HG03520 (cell line): ENCODE results near the gene EPGN.

Source experiments
- ATAC-seq: cut with Tn5 transposase; IDR thresholded peaks from one replicate; pipeline ENCODE4 v1.9.1; 2021; ENCODE audit warnings: mild to moderate bottlenecking, moderate library complexity; ENCODE audit not compliant: unreplicated experiment

The EPGN gene, protein sequence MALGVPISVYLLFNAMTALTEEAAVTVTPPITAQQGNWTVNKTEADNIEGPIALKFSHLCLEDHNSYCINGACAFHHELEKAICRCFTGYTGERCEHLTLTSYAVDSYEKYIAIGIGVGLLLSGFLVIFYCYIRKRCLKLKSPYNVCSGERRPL

DNA sequence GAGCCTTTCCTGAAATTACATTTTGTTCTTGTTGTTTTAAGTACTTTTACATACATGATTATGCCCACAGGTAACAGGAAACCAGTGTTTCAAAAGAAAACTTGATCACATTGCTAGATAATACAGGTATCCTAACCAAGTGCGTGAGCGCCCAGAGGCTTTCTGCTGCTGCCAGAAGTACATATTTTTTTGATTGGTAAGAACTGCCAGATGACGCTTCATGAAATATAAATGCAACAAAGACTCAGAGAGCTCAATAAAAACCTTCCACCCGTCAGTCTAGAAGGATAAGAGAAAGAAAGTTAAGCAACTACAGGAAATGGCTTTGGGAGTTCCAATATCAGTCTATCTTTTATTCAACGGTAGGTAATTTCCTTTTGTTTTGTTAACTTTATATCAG, at the start of gene EPGN:
Gene EPGN, plus strand, starts transcription at position 256 of the 400 bp plus-strand sequence. Its CDS starts 64 bp downstream, at position 320.
- ATAC-seq = no peak

DNA sequence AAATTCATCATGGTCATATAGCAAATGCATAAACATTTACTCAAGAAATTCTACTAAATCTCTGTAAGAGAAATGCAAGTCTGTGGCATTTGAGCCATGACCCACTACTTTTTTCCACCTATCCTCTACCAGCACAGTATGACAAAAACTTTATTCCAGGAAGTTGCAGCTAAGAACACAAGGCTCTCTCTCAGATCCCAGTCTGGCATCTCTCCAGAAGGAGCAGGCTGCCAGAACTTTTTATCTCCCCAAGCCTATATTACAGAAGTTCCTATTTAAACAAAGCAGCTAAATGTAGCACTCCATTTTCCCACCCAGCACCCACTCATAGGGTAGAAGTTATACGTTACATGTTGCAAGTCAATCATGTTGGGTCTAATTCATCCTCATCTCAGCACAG, 49.3 kb upstream of the EPGN start:
- ATAC-seq = no peak

DNA sequence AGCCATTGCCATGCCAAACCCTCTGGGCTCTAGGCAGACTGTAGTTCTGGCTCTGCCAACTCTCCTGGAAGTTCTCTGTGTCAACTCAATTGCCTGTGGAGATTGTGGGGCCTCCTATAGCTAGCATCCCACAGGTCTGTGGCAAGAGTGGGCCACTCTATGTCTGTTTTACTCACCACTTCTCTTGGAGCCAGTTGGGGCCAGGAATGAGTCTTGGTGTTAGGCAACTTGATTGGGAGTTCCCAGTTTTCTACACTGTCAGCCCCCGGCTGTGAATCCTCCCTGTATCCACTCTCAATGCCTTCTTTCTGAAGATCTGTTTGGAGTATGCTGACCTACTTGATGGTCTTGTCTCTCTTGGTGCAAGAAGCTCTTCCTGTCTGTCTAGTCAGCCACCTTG, 48.2 kb upstream of the EPGN start:
- no peak for ATAC-seq

DNA sequence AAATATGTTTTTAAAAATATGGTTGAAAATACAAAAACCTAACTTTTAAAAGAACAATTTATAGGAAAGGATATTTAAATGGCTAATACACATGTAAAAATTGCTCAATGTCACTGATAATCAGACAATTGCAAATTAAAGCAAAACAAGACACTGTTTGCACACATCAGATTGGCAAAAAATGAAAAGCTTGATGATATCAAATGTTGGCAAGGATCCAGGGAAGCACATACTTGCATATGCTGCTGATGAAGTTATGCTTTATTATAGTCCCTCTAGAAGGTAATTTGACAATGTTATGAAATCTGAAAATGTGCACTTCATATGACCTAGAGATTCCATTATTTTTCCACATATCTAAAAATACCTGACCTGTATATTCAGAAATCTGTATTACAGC, 45.7 kb upstream of the EPGN start:
- ATAC-seq = no peak

DNA sequence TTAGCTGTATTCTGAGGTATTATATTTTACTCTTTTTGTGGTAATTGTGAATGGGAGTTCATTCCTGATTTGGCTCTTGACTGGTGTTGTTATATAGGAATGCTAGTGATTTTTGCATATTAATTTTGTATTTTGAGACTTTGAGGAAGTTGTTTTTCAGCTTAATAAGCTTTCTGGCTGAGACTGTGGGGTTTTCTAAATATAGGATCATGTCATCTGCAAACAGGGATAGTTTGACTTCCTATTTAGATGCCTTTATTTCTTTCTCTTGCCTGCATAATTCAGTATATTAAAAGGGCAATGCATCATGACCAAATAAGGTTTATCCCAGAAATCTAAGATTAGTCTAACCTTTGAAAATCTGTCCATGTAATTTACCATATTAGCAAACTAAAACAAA, 44.7 kb upstream of the EPGN start:
- ATAC-seq = no peak

DNA sequence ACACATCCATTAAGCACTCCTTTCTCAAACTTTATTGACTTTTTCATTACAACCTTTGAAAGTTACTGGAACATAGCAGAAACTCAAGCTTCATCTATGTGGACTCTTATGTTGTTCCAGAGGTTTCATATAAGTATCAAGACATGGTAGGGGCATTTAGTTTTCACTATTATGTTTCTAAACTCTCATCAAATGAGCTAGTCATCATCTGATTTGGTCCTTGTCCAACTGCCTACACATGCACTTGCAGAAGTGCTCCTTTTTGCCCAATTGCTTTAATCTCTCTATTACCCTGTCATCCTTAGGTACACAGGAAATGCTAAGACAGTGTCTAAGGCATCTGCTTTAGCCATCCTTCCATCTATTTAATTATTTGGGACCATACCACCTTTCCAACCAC, 42.2 kb upstream of the EPGN start:
- no peak for ATAC-seq

DNA sequence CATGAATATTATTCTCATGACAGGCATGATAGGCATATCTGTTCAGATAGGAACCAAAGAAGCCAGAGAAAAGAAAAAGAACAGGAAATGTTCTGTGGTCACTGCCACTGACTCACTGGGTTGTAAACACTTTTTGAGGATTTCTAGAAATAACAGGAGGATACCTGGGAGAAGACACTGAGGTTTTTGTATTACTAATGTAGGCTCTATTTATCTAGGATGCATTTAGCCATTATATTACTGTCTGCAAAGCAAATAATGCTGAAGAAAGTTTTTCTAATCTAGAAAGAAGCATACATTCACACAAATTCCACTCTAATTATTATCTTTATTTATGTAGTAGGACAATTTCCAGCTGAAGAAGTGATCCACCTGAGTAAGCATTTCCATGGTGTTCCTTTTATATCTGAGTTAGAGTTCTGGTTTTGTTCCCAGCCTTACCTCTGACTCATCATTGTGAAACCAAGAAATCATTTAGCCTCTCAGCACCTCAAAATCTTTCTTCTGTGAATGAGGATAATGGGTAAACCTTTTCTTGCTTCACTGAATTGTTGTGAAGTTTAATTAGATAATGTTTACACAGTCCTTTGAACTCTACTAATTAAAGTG, 40.2 kb upstream of the EPGN start:
- ATAC-seq = no peak

DNA sequence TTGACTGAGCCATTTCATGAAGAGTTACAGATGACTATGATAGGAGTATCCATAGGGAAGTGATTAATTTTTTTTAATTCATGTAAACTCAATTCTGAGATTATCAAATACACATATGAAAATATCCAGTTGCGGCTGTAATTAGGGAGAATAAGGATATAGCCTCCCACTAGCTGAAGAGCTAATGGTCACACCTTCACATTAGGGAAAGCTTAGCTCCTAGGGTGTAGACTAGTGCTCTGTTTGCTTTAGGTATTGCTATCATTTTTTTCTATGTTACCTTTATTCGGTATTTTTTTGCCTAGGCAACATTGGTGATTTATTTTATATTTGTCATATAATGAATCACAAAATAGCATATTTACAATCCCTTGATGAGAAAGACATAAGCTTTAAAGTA, 39.6 kb upstream of the EPGN start:
- no peak for ATAC-seq

DNA sequence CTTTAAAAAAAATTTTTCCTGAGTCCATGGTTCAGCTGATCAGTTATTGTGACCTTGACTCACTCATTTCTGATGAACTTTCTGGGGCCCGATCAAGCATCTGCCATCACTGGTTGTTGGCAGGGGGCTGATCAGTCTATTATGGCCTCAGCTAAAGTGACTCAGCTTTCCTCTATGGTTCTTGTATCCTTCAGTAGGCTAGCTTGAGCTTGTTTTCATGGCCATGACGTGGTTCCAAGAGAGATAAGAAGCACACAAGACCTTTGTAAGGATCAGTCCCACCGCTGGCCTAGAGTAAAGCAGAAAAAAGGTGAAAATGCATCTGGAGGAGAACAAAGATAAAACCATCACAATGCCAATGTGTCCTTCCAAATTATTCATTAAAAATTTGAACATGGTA, 29.8 kb upstream of the EPGN start:
- ATAC-seq = no peak

DNA sequence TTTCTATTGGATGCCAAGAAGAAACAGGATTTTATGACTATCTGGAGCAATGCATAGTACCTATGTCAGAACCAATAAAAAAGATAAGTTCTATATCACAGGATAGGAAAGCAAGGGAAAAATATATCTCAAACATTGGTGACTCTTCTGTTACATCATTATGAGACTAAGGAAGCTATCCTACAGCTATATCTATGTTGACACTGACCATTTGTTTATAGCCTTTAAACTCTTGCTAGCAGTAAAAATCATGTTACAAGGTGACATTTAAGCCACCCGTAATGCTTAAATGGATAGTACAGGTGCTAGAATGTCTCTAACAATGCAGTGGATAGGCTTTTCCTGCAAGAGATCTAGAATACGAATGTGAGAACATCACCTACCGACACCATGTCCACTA, 28.6 kb upstream of the EPGN start:
- ATAC-seq = no peak

DNA sequence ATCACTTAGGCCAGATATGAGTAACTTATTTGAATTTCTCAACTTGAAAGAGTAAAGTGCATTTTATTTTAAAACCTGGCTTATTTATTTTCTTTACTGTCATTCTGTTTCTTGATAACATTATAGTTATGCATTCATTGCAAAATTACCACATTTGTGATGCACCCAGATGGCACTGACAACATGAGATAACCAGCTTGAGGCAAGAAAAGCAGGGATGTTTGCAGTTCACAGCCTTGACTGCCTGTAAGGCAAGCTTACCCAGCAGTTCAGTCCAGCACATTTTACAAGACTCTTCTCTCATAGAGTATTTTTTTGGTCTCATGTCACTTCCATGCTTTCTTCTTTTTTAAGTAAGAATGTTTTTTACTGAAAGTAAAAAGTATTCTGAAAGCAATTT, 25.3 kb upstream of the EPGN start:
- no peak for ATAC-seq

DNA sequence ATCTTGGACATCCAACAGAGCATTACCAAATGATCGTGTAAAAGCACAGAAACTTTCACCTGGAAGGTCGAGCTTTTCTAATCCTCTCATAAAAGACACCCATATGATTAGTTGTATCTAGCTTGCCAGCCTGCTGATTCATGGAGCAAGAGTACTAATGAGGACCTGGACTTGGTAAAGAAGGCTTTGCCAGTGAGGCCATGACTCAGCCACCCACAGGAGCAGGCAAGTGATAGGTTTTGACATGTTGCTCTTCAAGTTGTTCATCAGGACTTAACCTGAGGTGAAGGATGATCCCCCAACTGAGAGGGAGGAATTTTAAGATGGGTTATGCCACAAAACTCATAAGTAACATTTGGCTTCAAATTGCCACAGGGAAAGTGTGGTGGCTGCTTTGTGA, 24.7 kb upstream of the EPGN start:
- ATAC-seq = no peak

DNA sequence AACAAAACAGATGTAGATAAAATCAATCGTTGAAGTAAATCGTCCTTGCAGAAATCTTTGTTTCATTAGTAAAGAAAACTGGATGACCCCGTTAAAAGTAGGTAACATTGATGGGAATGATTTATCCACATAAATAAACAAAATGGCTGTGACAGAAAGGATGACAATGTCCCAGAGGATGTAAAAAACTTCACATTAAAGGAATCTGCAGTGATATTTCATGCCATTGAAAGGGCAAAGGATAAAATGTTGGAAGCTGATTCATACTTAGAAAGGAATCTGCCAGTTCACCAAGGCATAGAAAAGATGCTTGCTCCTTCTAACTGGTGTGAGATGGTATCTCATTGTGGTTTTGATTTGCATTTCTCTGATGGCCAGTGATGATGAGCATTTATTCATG, 24.2 kb upstream of the EPGN start:
- ATAC-seq = no peak

DNA sequence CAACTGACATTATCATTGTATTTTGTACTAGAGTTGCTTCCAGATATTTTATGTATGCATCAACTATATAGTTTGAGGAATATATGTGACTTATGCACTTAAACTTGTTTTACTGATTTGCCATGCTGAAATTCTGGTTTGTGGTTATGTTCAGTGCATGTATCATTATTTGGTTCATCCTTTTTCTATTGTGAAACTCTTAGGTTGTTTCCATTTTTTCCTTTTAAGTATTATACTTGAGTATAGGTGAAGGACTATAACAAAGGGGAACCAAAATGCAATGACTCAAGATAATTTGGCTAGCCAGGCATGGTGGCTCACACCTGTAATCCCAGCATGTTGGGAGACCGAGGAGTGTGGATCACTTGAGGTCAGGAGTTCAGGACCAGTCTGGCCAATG, 21.1 kb upstream of the EPGN start:
- ATAC-seq = no peak

DNA sequence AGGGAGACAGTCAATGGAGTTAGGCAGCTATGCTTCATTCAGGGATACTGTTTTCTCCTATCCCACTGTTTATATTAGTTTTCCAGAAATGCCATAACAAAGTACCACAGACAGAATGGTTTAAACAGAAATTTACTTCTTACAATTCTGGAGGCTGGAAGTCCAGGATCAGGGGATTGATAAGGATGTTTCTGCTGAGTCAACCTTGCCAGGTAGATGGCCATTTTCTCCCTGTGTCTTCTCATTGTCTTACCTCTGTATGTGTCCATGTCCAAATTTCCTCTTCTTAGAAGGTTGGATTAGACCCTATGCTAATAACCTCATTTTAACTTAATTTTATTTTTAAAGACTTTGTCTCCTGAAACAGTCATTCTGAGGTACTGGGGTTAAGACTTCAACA, 20.5 kb upstream of the EPGN start:
- ATAC-seq = no peak

DNA sequence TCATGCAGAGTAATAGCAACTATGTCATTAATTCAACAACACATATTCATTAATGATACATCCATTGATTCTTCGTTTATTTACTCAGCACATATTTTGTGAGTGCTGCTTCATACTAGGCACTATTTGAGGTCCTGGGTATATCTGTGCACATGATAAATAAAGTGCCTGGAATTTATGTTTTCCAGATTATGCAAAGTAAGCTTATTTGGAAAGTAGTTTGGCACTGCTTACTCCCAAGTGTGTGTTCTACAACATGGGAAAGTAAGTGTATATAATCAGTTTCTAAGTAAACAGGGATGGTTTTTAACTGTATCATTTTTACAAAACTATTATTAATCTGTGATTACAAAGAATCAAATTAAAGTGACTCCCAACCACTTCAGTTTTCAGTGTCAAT, 16.8 kb upstream of the EPGN start:
- no peak for ATAC-seq

DNA sequence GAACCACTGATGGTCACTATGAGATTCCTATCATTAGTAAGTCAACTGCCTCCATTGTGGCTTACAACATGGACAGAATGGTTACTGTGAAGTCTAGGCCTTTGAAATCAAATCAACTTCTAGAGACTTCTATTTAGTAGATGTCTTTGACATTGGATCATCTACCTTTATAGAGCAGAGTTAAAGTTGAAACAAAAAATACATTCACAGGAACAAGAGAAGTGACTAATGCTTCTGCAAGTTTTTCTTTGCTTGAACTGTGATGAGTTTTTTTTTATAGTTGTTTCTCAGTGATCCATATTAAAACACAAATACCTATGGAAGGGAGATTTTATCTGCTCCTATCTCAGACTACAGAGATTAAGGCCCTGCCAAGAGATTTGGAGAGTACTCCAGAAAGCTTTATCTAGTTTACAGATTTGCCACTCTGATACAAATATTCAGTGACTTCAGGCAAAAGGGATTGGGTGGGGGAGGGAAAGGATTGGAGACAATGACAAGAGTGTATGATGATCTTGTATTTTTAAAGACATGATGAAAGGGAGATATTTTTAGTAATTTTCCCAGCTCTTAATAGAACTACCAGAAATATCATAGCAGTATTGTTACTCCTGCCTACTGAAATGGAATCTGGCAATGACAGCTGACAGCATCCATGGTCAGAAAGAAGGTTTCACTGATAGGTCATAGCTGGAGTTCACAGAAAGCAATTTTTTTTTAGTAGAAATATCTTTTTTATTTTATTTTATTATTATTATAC, 16.0 kb upstream of the EPGN start:
- ATAC-seq = no peak

DNA sequence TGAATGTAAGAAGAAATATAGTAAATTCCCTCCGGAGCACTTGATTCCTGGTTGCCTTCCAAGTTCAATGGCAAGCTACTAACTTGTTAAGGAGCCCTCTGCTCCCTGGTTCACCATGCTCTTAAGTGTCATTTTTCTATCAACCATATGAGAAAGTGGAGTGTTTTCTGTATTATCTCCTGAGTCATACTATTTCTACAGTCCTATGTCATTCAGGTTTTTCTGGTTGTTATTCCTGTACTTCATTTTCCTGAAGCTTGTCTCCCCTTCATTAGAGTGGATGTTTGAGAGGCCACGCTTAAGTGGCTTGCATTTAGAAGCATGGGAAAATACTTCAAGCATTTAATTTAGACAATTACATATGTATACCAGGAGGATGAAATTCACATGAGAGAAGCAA, 14.7 kb upstream of the EPGN start:
- ATAC-seq = no peak

DNA sequence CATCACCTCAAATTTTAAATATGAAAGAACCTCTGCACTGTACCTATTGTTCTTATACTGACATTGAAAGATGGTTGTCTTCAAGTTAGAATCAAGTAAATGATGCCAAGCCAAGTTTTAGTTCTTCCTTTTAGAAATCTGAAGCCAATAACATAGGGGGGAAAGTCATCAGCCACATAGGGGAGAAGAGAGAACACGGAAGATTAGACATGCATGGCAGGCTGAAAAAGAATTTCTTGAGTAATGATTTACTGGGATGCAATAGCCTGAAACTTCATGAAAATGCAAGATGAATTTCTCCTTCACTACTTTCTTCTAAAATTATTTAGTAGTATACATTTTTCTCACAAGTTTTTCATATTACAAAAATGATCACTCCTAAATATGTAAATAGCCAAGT, 13.6 kb upstream of the EPGN start:
- ATAC-seq = no peak

DNA sequence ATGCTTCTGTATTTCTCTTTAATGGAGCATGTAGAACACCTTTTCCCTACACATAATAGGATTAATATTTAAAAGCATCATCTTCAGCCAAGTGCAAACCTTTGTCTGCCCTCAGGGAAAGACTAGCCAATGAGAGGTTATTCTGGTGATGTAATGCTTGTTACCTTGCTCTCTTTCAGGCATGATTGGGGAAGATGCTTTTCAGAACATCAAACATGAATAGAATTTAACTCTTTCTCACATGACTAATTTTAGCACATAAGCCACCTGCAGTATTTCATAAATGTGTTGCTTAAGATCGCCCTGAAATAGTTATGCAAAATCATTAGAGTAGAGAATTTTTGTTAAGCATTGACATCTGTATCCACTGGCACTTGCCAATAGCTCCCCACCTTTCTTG, 10.7 kb upstream of the EPGN start:
- no peak for ATAC-seq

DNA sequence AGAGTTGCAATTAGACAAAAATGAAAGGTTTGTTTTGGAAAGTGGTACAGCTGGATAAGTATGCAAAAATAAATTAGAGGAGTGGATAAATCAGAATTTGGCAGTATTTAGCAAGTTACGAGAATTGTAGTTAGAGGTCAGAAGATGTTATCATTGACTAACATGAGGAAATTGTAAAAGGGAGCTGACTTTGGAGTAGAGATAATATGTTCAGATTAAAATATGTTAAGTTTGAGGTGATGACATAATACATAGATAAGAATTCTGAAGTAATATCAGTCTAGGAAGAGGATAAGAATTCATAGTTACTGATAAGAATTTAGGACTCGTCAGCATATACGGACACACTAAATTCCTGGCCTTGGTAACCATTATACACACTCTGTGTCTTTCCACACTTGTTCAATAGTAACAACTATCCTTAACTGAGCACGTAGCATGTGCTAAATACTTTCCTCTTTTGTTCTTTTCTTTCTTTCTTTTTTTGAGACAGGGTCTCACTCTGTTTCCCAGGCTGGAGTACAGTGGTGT, 4.1 kb upstream of the EPGN start:
- ATAC-seq = no peak

DNA sequence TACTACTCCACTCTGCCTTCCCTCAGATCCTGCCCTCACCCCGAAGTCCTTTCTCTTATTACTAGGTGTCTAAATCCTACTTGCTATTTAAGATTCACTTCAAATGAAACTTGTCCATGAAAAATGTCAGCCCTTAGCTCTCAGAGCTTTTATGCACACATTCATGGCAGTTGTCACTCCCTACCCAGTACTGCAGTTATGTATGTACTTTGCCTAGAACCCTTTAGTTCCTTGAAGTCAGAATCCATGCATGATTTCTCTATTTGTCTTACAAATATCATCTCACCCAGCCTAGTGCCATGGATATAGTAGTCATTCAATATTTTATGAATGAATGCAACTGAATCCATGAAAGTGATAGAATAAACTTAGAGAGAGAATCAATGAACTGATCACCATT, 3.3 kb upstream of the EPGN start:
- ATAC-seq = no peak
